A673 (cell line): ENCODE data around the gene ADAMTS7. TPM values are rescaled to one million over a fixed set of nuclear protein-coding genes. Genes with fewer than 3 reads are reported as not detected.
"Not testable (repeated sequence)": the region's sequence is repeated elsewhere in the genome, so short reads cannot be mapped to it uniquely, and the experiment has no call there.

Experiments
- BruUV-seq: library from RNA; stranded (reverse); fragments of 400-500 nt; replicated peaks from 2 replicates; lab custom pipeline; 2021; lab: Mats Ljungman, UMichigan
- CTCF ChIA-PET: fragments of 300-600 bp; sonication (Branson Sonifier 250); formaldehyde crosslinking; loops from one replicate; lab custom pipeline; 2022; ENCODE audit warnings: antibody characterized with exemption; lab: Charles Lee
- POLR2A ChIA-PET: fragments of 300-600 bp; sonication (Branson Sonifier 250); formaldehyde crosslinking; loops from one replicate; lab custom pipeline; 2022; ENCODE audit warnings: antibody characterized with exemption; ENCODE audit not compliant: low non-redundant PET; lab: Charles Lee
- DNase-seq: peaks from one replicate; pipeline ENCODE4 v3.0.0-alpha.2; 2015; ENCODE audit warnings: low spot score
- H3K27ac ChIP-seq: fragments of 200-600 bp; sonication (generic); 2 replicates; pipeline ENCODE4 v1.5.1; 2016; ENCODE audit warnings: mixed run types, low read depth, mild to moderate bottlenecking, mixed read lengths, antibody characterized with exemption, low read length; ENCODE audit not compliant: poor library complexity, severe bottlenecking
- H3K27me3 ChIP-seq: fragments of 200-600 bp; sonication (generic); replicated peaks from 2 replicates; pipeline ENCODE4 v1.6.1; 2017; ENCODE audit warnings: mixed run types, low read depth, mild to moderate bottlenecking, mixed read lengths, antibody characterized with exemption, low read length; ENCODE audit not compliant: insufficient read depth, poor library complexity
- H3K36me3 ChIP-seq: fragments of 200-600 bp; sonication (generic); 2 replicates; pipeline ENCODE4 v1.6.1; 2016; ENCODE audit warnings: mixed run types, mild to moderate bottlenecking, mixed read lengths, antibody characterized with exemption, low read length; ENCODE audit not compliant: insufficient read depth, poor library complexity, severe bottlenecking
- H3K4me1 ChIP-seq: fragments of 200-600 bp; sonication (generic); 2 replicates; pipeline ENCODE4 v1.6.1; 2017; ENCODE audit warnings: mixed run types, mild to moderate bottlenecking, mixed read lengths, antibody characterized with exemption, low read length; ENCODE audit not compliant: insufficient read depth, poor library complexity, severe bottlenecking
- H3K4me3 ChIP-seq: fragments of 200-600 bp; sonication (generic); 2 replicates; pipeline ENCODE4 v1.5.1; 2016; ENCODE audit warnings: low read depth, mixed run types, mild to moderate bottlenecking, mixed read lengths, low read length; ENCODE audit not compliant: poor library complexity, severe bottlenecking
- H3K9me3 ChIP-seq: fragments of 200-600 bp; sonication (generic); 2 replicates; pipeline ENCODE4 v1.6.1; 2016; ENCODE audit warnings: mixed run types, low read depth, mild to moderate bottlenecking, mixed read lengths, antibody characterized with exemption, low read length; ENCODE audit not compliant: poor library complexity, severe bottlenecking
- CTCF ChIP-seq: fragments of 300-800, 200-600 bp; sonication (generic); conservative IDR thresholded peaks from 2 replicates; pipeline ENCODE4 v1.5.1; 2017; ENCODE audit warnings: low read depth, mild to moderate bottlenecking, antibody characterized with exemption, low read length, moderate library complexity, mixed read lengths
- EZH2 ChIP-seq: fragments of 200-600 bp; sonication (generic); IDR thresholded peaks from 2 replicates; pipeline ENCODE4 v1.6.1; 2017; ENCODE audit warnings: borderline replicate concordance, low read depth, mild to moderate bottlenecking, mixed read lengths, antibody characterized with exemption, low read length; ENCODE audit not compliant: poor library complexity, severe bottlenecking
- intact Hi-C: fragments of 100-400 bp; cut with micrococcal nuclease; formaldehyde crosslinking; loops from one replicate; pipeline ENCODE4 v1.10.0; 2022; ENCODE audit not compliant: unreplicated experiment
- total RNA-seq: library from RNA; stranded (reverse); gene quantifications from 2 replicates; pipeline ENCODE4 v1.2.3, GENCODE V29; 2021

ADAMTS7 gene
- total RNA-seq, 1 experiment from 2014 or later = 0.41 TPM

- H3K27me3 ChIP-seq, POLR2A ChIA-PET, H3K27ac ChIP-seq, H3K9me3 ChIP-seq, H3K4me3 ChIP-seq, H3K36me3 ChIP-seq, CTCF ChIA-PET, DNase-seq, BruUV-seq, intact Hi-C loops, H3K4me1 ChIP-seq: not testable (repeated sequence)
Observed at GRCh38 chr15:78769473-78770225, 41.6 kb downstream of the ADAMTS7 start.

DNA sequence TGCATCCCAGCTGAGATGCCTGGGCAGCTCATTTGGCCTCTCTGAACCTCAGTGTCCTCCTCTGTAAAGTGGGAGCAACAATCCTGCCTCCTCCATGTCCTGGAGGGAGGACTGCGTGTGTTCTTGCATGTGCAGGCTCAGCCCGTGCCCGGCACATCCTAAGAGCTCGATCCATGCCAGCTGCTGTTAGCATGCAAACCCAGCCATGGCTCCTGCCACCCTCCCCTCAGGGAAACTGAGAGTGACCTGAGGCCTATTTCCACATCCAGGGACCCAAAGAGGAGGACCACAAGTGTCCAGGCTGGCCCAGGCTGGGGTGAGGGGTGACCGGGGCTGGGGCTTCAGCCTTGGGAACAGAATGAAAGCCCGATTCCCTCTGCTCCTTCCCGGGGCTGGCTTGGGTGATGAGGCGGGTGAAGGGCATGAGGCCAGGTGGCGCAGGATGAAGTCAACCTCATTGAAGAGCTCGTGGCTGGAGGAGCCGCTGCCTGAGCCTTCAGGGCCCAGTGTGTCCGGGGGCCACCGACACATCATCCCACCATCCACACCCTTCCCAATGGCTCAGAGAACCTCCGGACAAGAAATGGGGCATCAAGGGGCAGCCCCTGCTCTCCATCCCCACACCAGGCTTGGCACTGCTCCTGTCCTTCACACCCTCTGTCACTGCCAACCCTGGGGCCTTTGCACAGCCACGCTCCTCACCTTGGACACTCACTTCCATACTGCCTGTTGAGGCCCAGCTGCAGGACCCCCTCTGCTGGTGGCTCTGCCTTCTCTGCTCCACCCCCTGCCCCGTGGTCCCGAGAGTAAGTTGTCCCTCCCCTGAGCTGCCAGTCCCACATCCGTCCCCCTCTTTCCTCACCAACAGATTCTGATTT, 42.5 kb downstream of the ADAMTS7 start:
- intact Hi-C loops = no loop called here
- Histone ChIP-seq H3K36me3 (no peaks in the 10 kb centered on the region), H3K4me3 (no peak overlapping the region), H3K27ac (no peak overlapping the region), H3K9me3 (no peaks in the 10 kb centered on the region), H3K27me3 (no peaks in the 10 kb centered on the region), H3K4me1 (no peaks in the 10 kb centered on the region)
- POLR2A ChIA-PET = no interaction called here
- DNase-seq = no peak
- no peak for TF ChIP-seq CTCF
- TF ChIP-seq EZH2 = no peak
- CTCF ChIA-PET = interaction anchor here (0.6 kb wide), 1 partner anchor 42 kb away, joined by 3 read pairs; no protein-coding TSS in a partner anchor
- no TSS peak for BruUV-seq

DNA sequence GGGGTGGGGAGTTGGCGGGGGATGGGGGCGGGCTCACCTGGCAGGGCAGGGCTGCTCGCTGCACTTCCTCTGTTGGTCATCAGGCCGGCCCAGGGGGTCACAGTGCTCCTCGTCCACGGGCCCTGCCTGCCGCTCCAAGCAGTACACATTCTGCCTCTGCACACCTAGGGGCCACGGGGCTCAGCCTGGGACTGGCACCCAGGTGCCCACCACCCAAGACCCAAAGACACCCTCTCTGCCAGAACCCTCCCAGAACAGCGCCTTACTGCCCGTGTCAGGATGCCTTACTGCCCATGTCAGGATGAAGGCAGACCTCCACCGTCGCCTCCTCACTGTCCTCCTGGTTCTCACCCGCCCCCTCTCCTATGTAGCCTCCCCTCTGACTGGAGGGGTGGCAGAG, 43.2 kb downstream of the ADAMTS7 start:
- no TSS peak for BruUV-seq
- no peaks in the 10 kb centered on the region for H3K4me1 ChIP-seq
- CTCF ChIA-PET = interaction anchor here (0.6 kb wide), 1 partner anchor 42 kb away, joined by 3 read pairs; no protein-coding TSS in a partner anchor
- intact Hi-C loops = no loop called here
- no peaks in the 10 kb centered on the region for H3K9me3 ChIP-seq
- POLR2A ChIA-PET = no interaction called here
- no peak for TF ChIP-seq CTCF
- DNase-seq = no peak
- H3K27ac ChIP-seq = no peak overlapping the region
- H3K4me3 ChIP-seq = no peak overlapping the region
- no peaks in the 10 kb centered on the region for H3K27me3 ChIP-seq
- no peaks in the 10 kb centered on the region for H3K36me3 ChIP-seq
